ENCODE measurements around the gene SESN1. TPM values are rescaled to one million over a fixed set of nuclear protein-coding genes. Genes with fewer than 3 reads are reported as not detected.

The SESN1 gene
- total RNA-seq = 27.7 and 30.7 TPM in 2 replicates

DNA sequence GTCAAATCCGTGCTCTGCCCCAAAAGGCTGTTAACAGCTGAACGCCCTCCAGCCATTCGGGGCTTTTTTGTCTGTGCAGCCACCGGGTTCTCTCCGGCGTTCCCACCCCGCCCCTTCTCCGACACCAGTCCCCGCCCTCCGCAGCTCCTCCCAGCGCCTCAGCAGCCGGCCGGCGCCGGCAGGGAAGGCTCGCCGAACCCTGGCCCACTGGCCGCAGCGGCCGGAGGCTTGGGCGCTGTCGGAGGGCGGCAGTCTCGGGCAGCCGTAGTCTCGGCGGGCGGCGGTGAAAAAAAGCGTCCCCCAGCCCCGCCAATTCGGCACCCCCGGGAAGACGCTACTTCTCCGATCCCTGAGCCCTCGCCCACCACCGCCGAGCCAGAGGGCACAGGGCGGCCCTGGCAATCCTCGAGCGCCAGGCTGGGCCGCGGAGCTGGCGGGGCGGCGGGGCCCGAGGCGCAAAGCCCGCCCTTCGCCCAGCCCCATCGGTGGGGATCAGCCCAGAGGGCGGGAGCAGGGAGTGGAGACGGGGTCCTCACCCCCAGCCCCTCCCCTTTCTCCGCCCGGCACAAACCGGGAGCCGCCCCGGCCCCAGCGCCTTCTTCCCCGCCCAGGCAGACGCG, at the start of gene SESN1:
Gene SESN1 (minus strand): TSS at position 431 of the 620 bp plus-strand sequence. CDS start 773 bp downstream, outside the sequence.

DNA sequence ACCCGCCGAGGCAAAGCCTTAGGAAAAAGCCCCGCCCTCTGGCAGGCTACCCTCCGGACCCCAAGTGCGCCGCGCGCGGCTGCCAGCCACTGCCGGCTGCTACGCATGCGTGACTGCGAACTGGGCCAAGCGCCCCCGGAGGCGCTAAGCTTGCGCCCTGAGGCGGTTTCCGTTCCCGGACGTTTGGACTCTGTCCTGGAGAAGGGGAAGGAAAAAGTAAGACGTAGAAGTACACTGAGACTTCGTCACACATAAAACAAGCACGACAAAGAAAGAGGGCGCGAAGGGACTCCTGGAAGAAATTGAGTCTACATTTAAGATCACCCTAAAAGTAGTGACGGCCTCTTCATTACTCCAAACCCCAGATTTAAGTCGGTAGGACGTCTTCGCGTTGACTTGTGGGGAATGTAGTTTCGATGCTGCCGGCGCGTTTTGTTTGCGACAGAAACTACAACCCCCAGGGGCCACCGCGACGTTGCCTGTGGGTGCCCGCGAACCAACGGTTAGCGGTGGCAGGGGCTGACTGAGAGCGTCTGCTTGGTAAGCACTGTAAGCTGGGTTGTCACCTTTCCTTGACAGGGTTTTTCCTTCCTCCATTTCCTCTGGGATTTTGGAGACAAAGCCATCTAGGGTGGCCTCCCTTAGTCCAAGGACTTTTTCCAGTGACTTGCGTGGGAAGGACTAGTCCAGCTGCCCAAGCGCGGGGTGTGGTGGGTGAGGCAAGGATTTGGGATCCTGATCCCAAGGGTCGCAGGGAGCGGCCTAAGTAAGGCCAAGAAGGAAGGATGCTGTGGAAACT, 589 bp upstream of the SESN1 start, which contains the start of gene CEP57L1:
Gene CEP57L1 (plus strand): TSS at position 472 of the 799 bp plus-strand sequence. CDS start 49,715 bp downstream, outside the sequence.

Other genes with a start within 250 kb of the SESN1 start
- gene ARMC2, start 246.4 kb downstream of the SESN1 start, total RNA-seq = 2.5 and 2.9 TPM in 2 replicates
- gene CEP57L1, start 661 bp upstream of the SESN1 start, total RNA-seq = 19.5 and 20.9 TPM in 2 replicates

Measured in smooth muscle cell of the pulmonary artery (primary cell).